ENCODE measurements around the gene PLA2G6.

PLA2G6 gene

GRCh38 chr22:38226853-38227649 is 45.4 kb upstream of the PLA2G6 start:
- TF ChIP-seq, protein P1, sequence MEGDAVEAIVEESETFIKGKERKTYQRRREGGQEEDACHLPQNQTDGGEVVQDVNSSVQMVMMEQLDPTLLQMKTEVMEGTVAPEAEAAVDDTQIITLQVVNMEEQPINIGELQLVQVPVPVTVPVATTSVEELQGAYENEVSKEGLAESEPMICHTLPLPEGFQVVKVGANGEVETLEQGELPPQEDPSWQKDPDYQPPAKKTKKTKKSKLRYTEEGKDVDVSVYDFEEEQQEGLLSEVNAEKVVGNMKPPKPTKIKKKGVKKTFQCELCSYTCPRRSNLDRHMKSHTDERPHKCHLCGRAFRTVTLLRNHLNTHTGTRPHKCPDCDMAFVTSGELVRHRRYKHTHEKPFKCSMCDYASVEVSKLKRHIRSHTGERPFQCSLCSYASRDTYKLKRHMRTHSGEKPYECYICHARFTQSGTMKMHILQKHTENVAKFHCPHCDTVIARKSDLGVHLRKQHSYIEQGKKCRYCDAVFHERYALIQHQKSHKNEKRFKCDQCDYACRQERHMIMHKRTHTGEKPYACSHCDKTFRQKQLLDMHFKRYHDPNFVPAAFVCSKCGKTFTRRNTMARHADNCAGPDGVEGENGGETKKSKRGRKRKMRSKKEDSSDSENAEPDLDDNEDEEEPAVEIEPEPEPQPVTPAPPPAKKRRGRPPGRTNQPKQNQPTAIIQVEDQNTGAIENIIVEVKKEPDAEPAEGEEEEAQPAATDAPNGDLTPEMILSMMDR (IDR thresholded peaks at IDR 0.05; ENCODE audit: low read depth, low read length, missing control alignments): no peak
- H3K4me3 ChIP-seq (replicated peaks; ENCODE audit: low read depth, low read length): no peak overlapping the region
- DNase-seq (ENCODE audit: extremely low read depth, low read depth): no peak

DNA sequence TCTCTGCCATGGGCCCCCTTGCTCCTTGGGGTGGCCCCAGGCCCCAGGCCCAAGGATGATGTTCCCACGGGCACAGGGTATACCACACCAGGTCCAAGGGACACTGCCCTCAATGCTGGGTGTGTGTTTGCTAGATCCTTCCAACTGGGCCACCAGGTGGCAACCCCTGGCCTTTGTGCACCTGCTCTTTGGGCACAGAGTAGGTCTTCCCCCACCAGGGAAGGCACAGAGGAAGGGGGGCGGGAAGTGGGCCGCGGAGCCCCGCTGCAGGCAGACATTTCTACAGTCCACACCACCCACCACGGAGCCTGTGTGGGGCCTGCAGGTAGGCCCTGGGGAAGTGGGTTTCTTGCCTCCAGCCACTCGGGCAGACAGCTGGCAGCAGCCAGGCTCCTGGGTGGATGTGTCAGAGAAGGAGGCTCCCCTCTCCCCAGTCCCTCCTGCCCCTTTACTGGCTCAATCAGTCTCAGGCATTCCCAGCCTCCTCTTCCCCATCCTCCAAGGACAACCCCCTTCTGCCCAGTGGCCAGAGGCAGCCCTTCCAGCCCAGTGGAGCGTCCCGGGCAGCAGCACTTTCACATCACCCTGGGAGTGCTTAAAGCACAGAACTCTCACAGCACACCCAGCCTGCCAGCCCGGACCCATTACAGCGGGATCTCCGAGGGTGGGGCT is 41.8 kb upstream of the PLA2G6 start:
- H3K4me3 ChIP-seq (replicated peaks; ENCODE audit: low read depth, low read length): no peak overlapping the region
- no peak for DNase-seq (ENCODE audit: extremely low read depth, low read depth)
- TF ChIP-seq, protein P1 (IDR thresholded peaks at IDR 0.05; ENCODE audit: low read depth, low read length, missing control alignments): no peak

DNA sequence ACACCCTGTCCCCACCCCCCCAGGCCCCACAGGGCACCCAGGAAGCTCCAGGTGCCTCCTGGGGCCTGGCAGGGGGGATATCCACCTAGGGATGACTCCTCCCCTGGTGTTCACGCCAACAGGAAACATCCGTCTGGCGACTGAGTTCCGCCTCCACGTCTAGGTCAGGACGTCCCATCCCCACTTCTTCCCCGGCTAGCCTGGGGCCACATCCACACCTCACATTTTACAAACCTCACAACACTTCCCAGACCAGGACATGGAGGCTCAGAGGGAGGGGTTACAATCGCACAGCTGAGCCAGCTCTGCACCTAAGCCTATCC is 41.1 kb upstream of the PLA2G6 start:
- TF ChIP-seq, protein P1 (IDR thresholded peaks at IDR 0.05; ENCODE audit: low read depth, low read length, missing control alignments): no peak
- no peak overlapping the region for H3K4me3 ChIP-seq (replicated peaks; ENCODE audit: low read depth, low read length)
- no peak for DNase-seq (ENCODE audit: extremely low read depth, low read depth)

DNA sequence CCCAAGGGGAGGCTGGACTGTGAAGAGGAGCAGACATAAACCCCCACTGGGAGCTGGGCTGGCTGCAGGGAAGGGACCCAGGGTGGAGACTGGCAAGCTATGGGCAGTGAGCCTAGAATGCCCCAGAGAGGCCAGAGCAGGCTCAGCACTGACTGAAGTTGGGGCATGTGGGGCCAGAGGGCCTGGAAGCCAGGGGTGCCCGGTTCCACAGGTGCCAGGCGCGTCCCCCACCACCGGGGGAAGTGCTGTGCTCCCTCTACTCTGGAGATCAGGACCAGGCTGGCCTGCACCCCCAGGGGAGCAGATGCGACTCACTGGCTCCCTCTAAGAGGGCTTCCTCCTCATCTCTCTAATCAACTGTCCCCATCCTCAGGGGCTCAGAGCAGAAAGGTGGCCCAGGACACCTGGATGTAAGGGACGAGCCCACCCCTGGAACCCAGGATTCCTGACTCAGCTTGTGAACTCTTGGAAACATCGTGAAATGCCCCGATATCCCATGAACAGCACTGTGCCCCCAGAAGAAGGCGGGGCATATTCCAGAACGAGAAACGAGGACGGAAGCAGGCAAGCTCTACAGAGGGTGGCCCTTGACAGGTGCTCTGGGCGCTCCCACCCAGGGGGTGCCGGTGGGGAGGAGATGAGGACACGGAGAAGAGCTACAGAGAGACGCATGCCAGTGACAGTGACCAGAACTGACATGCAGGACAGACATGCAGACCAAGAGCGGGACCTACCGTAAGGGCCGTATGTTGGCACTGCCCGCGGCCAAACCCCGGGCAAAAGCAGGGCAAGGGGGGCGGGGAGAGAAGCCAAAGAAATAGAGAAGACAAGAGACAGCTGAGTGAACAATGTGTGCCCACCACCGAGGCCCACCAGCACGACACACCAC is 40.5 kb upstream of the PLA2G6 start:
- no peak overlapping the region for H3K4me3 ChIP-seq (replicated peaks; ENCODE audit: low read depth, low read length)
- DNase-seq (ENCODE audit: extremely low read depth, low read depth): no peak
- TF ChIP-seq, protein P1 (IDR thresholded peaks at IDR 0.05; ENCODE audit: low read depth, low read length, missing control alignments): no peak

GRCh38 chr22:38221407-38221806 is 39.8 kb upstream of the PLA2G6 start:
- TF ChIP-seq, protein P1 (IDR thresholded peaks at IDR 0.05; ENCODE audit: low read depth, low read length, missing control alignments): no peak
- DNase-seq (ENCODE audit: extremely low read depth, low read depth): no peak
- no peak overlapping the region for H3K4me3 ChIP-seq (replicated peaks; ENCODE audit: low read depth, low read length)

- no peak for DNase-seq (ENCODE audit: extremely low read depth, low read depth)
- TF ChIP-seq, protein P1 (IDR thresholded peaks at IDR 0.05; ENCODE audit: low read depth, low read length, missing control alignments): no peak
- no peak overlapping the region for H3K4me3 ChIP-seq (replicated peaks; ENCODE audit: low read depth, low read length)
Measured at GRCh38 chr22:38220653-38221386, 39.2 kb upstream of the PLA2G6 start.
